SK-N-SH treated with all-trans-retinoic acid at 6 μM for 48 hours (cell line): ENCODE data around the gene LINGO3.
A peak's percentile ranks its signal among the peaks of the same experiment; 100 is the strongest.

Experiments used
- ATAC-seq: fragments of 200-7000 bp; cut with Tn5 transposase; 3 replicates; pipeline ENCODE4 v1.9.1; 2020; ENCODE audit warnings: mild to moderate bottlenecking, moderate library complexity
- ARNTL ChIP-seq: fragments of 450-650 bp; formaldehyde crosslinking; IDR thresholded peaks from 2 replicates; pipeline ENCODE4 v1.5.0; 2020; ENCODE audit warnings: low read depth, mild to moderate bottlenecking, moderate library complexity, borderline replicate concordance
- BACH2 ChIP-seq: fragments of 250-450 bp; sonication (Bioruptor Pico); IDR thresholded peaks from 2 replicates; pipeline ENCODE4 v1.9.0; 2021; ENCODE audit warnings: mild to moderate bottlenecking, borderline replicate concordance
- CSDC2 ChIP-seq: fragments of 250-450 bp; sonication (Bioruptor Pico); IDR thresholded peaks from 2 replicates; pipeline ENCODE4 v1.5.0; 2020; ENCODE audit warnings: mild to moderate bottlenecking, moderate library complexity
- ESRRG ChIP-seq: fragments of 250-450 bp; sonication (Bioruptor Pico); IDR thresholded peaks from 2 replicates; pipeline ENCODE4 v1.6.1; 2021; ENCODE audit warnings: mild to moderate bottlenecking
- GLIS3 ChIP-seq: fragments of 250-450 bp; sonication (Bioruptor Pico); IDR thresholded peaks from 2 replicates; pipeline ENCODE4 v1.5.0; 2020; ENCODE audit warnings: mild to moderate bottlenecking, moderate library complexity
- OSR1 ChIP-seq: fragments of 250-450 bp; sonication (Bioruptor Pico); IDR thresholded peaks from 2 replicates; pipeline ENCODE4 v1.8.0; 2022; ENCODE audit warnings: moderate library complexity, mild to moderate bottlenecking, inconsistent platforms
- PATZ1 ChIP-seq: fragments of 250-450 bp; sonication (Bioruptor Pico); IDR thresholded peaks from 2 replicates; pipeline ENCODE4 v1.8.0; 2020; ENCODE audit warnings: mild to moderate bottlenecking, moderate library complexity, borderline replicate concordance
- POU6F1 ChIP-seq: fragments of 250-450 bp; sonication (Bioruptor Pico); IDR thresholded peaks from 2 replicates; pipeline ENCODE4 v1.8.0; 2021; ENCODE audit warnings: low read depth, mild to moderate bottlenecking, moderate library complexity, borderline replicate concordance
- RARB ChIP-seq: fragments of 250-450 bp; sonication (Bioruptor Pico); IDR thresholded peaks from 2 replicates; pipeline ENCODE4 v1.8.0; 2021; ENCODE audit warnings: mild to moderate bottlenecking, moderate library complexity
- SNAI2 ChIP-seq: fragments of 250-450 bp; sonication (Bioruptor Pico); IDR thresholded peaks from 2 replicates; pipeline ENCODE4 v1.5.0; 2020; ENCODE audit warnings: mild to moderate bottlenecking, moderate library complexity
- TCF4 ChIP-seq: fragments of 250-450 bp; sonication (Bioruptor Pico); IDR thresholded peaks from 2 replicates; pipeline ENCODE4 v1.8.0; 2021; ENCODE audit warnings: mild to moderate bottlenecking, moderate library complexity, borderline replicate concordance
- TOX ChIP-seq: fragments of 250-450 bp; sonication (Bioruptor Pico); IDR thresholded peaks from 2 replicates; pipeline ENCODE4 v1.8.0; 2021; ENCODE audit warnings: mild to moderate bottlenecking, moderate library complexity, borderline replicate concordance
- TSHZ2 ChIP-seq: fragments of 250-450 bp; sonication (Bioruptor Pico); IDR thresholded peaks from 2 replicates; pipeline ENCODE4 v1.5.0; 2020; ENCODE audit warnings: mild to moderate bottlenecking, moderate library complexity
- ZC3H10 ChIP-seq: fragments of 250-450 bp; sonication (Bioruptor Pico); IDR thresholded peaks from 2 replicates; pipeline ENCODE4 v1.5.1; 2021; ENCODE audit warnings: mild to moderate bottlenecking, moderate library complexity
- ZFP3 ChIP-seq: fragments of 250-450 bp; sonication (Bioruptor Pico); IDR thresholded peaks from 2 replicates; pipeline ENCODE4 v1.5.0; 2020; ENCODE audit warnings: mild to moderate bottlenecking, moderate library complexity
- ZFP30 ChIP-seq: fragments of 450-650 bp; formaldehyde crosslinking; IDR thresholded peaks from 2 replicates; pipeline ENCODE4 v1.5.0; 2022; ENCODE audit warnings: mild to moderate bottlenecking, moderate library complexity
- ZNF565 ChIP-seq: fragments of 450-650 bp; formaldehyde crosslinking; conservative IDR thresholded peaks from 2 replicates; pipeline ENCODE4 v1.5.0; 2020; ENCODE audit warnings: low read depth, mild to moderate bottlenecking, moderate library complexity
- ZNF70 ChIP-seq: fragments of 450-650 bp; formaldehyde crosslinking; IDR thresholded peaks from 2 replicates; pipeline ENCODE4 v1.5.0; 2020; ENCODE audit warnings: mild to moderate bottlenecking, moderate library complexity
- ZNF8 ChIP-seq: fragments of 450-650 bp; formaldehyde crosslinking; IDR thresholded peaks from 2 replicates; pipeline ENCODE4 v1.5.0; 2020; ENCODE audit warnings: mild to moderate bottlenecking, moderate library complexity
- TF ChIP-seq, protein P1 (sequence below): fragments of 250-450 bp; sonication (Bioruptor Pico); IDR thresholded peaks from 2 replicates; pipeline ENCODE4 v1.5.1; 2020; ENCODE audit warnings: low read depth, mild to moderate bottlenecking, moderate library complexity

Gene LINGO3

DNA sequence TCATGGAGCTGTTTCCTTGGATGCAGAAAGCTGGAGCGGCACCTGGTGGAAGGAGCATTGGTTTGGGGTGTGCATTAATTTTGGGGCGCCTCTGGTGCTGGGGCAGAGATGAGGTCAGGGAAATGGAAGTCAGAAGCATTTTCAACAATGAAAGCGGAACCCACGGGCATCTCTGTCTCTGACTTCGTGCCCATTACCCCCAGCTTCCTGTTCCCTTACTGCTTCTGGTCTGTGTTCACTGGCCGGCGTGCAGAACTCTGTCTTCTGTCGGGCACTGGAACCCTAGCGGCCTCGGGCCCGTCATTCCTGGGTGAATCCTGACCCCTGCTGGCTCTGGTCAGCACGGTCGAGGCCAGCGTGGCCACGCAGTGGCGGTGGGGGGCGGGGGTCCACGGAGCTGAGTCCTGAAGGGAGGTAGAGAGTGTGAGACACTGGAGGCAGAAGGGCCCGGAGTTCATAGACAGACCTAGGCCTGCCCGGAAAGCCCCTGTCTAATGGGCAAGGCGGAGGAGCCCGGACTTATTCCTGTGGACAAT, 7.9 kb upstream of the LINGO3 start:
- ATAC-seq = peak; percentile 97
- TF ChIP-seq TOX (CRISPR knock-in tag) = no peak
- no peak for TF ChIP-seq TCF4
- no peak for TF ChIP-seq BACH2 (CRISPR knock-in tag)
- TF ChIP-seq ZFP30 (CRISPR knock-in tag) = no peak
- no peak for TF ChIP-seq ARNTL (CRISPR knock-in tag)
- no peak for TF ChIP-seq OSR1
- TF ChIP-seq TSHZ2 (CRISPR knock-in tag) = no peak
- TF ChIP-seq SNAI2 (CRISPR knock-in tag) = no peak
- TF ChIP-seq ESRRG = no peak
- TF ChIP-seq POU6F1 (CRISPR knock-in tag) = no peak
- TF ChIP-seq GLIS3 = no peak
- no peak for TF ChIP-seq ZNF8
- TF ChIP-seq CSDC2 (CRISPR knock-in tag) = no peak
- no peak for TF ChIP-seq ZNF565 (CRISPR knock-in tag)
- no peak for TF ChIP-seq RARB
- TF ChIP-seq, protein P1, sequence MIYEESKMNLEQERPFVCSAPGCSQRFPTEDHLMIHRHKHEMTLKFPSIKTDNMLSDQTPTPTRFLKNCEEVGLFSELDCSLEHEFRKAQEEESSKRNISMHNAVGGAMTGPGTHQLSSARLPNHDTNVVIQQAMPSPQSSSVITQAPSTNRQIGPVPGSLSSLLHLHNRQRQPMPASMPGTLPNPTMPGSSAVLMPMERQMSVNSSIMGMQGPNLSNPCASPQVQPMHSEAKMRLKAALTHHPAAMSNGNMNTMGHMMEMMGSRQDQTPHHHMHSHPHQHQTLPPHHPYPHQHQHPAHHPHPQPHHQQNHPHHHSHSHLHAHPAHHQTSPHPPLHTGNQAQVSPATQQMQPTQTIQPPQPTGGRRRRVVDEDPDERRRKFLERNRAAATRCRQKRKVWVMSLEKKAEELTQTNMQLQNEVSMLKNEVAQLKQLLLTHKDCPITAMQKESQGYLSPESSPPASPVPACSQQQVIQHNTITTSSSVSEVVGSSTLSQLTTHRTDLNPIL = no peak
- no peak for TF ChIP-seq ZC3H10 (CRISPR knock-in tag)
- TF ChIP-seq ZFP3 = no peak

DNA sequence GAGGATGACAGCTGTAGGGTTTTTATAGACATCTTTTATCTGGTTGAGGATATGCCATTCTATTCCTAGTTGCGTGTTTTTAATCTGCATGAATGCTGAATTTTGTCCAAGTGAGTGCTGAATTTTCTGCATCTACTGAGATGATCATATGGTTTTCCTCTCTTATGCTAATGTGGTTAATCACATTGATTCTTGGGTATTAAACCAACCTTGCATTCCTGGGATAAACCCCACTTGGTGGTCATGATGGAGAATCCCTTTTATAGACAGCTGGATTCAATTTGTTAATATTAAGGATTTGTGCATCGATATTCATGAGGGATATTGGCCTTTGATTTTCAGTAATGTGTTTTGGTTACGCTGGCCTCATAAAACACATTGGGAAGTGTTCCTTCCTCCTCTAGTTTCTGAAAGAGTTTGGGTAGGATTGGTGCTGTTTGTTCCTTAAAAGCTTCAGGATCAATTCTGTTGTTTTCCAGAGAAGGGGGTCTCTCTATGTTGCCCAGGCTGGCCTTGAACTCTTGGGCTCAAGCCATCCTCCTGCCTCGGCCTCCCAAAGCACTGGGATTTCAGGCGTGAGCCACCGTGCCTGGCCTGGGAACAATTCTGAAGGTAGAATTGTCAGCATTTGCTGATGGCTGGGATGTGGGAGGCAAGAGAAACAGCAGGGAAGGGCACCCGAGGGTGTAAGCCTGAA, 7.3 kb upstream of the LINGO3 start:
- TF ChIP-seq ESRRG = no peak
- TF ChIP-seq ZFP3 = no peak
- TF ChIP-seq TCF4 = no peak
- no peak for TF ChIP-seq BACH2 (CRISPR knock-in tag)
- TF ChIP-seq RARB = no peak
- TF ChIP-seq GLIS3 = no peak
- no peak for TF ChIP-seq OSR1
- no peak for TF ChIP-seq CSDC2 (CRISPR knock-in tag)
- TF ChIP-seq, all 23 proteins: peak for 0
- ATAC-seq = no peak

GRCh38 chr19:2312820-2313501, 5.0 kb upstream of the LINGO3 start:
- no peak for ATAC-seq

GRCh38 chr19:2311093-2311492, 3.1 kb upstream of the LINGO3 start:
- no peak for ATAC-seq
- TF ChIP-seq ZNF565 (CRISPR knock-in tag) (no peak), PATZ1 (CRISPR knock-in tag) (no peak), GLIS3 (no peak), OSR1 (no peak), BACH2 (CRISPR knock-in tag) (no peak), ARNTL (CRISPR knock-in tag) (no peak), ZNF70 (CRISPR knock-in tag) (no peak), ESRRG (no peak), ZNF8 (no peak), CSDC2 (CRISPR knock-in tag) (no peak), TSHZ2 (CRISPR knock-in tag) (no peak)
- TF ChIP-seq, protein P1 = no peak

More at GRCh38 chr19:2312820-2313501, 5.0 kb upstream of the LINGO3 start:
- TF ChIP-seq ZC3H10 (CRISPR knock-in tag) (no peak), OSR1 (no peak)
